Fibroblast of skin of abdomen (primary cell): ENCODE data around the gene CDKN3.
"Not testable (repeated sequence)": the region's sequence is repeated elsewhere in the genome, so short reads cannot be mapped to it uniquely, and the experiment has no call there.

ENCODE experiments used
- DNase-seq: peaks from one replicate; pipeline ENCODE4 v3.0.0-alpha.2; 2013

CDKN3 gene

GRCh38 chr14:54424479-54424901, 27.7 kb downstream of the CDKN3 start:
- DNase-seq, result no peak

GRCh38 chr14:54425068-54425467, 28.3 kb downstream of the CDKN3 start:
- no peak for DNase-seq

- DNase-seq, result no peak
These were observed 28.9 kb downstream of the CDKN3 start for GRCh38 chr14:54425537-54426274.

- no peak for DNase-seq
These were observed 31.1 kb downstream of the CDKN3 start for GRCh38 chr14:54427871-54428270.

GRCh38 chr14:54428527-54428926, 31.7 kb downstream of the CDKN3 start:
- no peak for DNase-seq

- DNase-seq, result peak; percentile 45
These were observed 38.7 kb downstream of the CDKN3 start for GRCh38 chr14:54435500-54435981.

GRCh38 chr14:54437954-54438353, 41.1 kb downstream of the CDKN3 start:
- DNase-seq, result not testable (repeated sequence)

GRCh38 chr14:54438703-54439102, 41.9 kb downstream of the CDKN3 start:
- DNase-seq, result no peak

- peak; percentile 56 for DNase-seq
These were observed 43.2 kb downstream of the CDKN3 start for GRCh38 chr14:54440037-54440436.

GRCh38 chr14:54440476-54440872, 43.7 kb downstream of the CDKN3 start:
- DNase-seq, result no peak

GRCh38 chr14:54440873-54441868, 44.4 kb downstream of the CDKN3 start, which contains the start of gene CNIH1:
Gene CNIH1, minus strand, starts transcription at chr14:54441374. Its CDS starts 47 bp downstream, at chr14:54441327.
- peak; percentile 93 for DNase-seq

- DNase-seq, result not testable (repeated sequence)
These were observed 46.2 kb downstream of the CDKN3 start for GRCh38 chr14:54442961-54443360.

GRCh38 chr14:54443981-54444380, 47.2 kb downstream of the CDKN3 start:
- peak; percentile 90 for DNase-seq

GRCh38 chr14:54444681-54445080, 47.9 kb downstream of the CDKN3 start:
- DNase-seq, result peak; percentile 85

- peak; percentile 60 for DNase-seq
These were observed 49.4 kb downstream of the CDKN3 start for GRCh38 chr14:54446161-54446693.

GRCh38 chr14:54447231-54447692, 50.5 kb downstream of the CDKN3 start:
- peak; percentile 25 for DNase-seq

- peak; percentile 87 for DNase-seq
These were observed 53.7 kb downstream of the CDKN3 start for GRCh38 chr14:54450535-54450934.

GRCh38 chr14:54451121-54451601, 54.4 kb downstream of the CDKN3 start:
- DNase-seq, result no peak

GRCh38 chr14:54451961-54452360, 55.2 kb downstream of the CDKN3 start:
- no peak for DNase-seq

- DNase-seq, result no peak
These were observed 56.4 kb downstream of the CDKN3 start for GRCh38 chr14:54453252-54453651.

GRCh38 chr14:54453990-54454389, 57.2 kb downstream of the CDKN3 start:
- peak; percentile 67 for DNase-seq

GRCh38 chr14:54455363-54455762, 58.6 kb downstream of the CDKN3 start:
- DNase-seq, result no peak
